ENCODE results near the gene DOCK11. TPM values are rescaled to one million over a fixed set of nuclear protein-coding genes. Genes with fewer than 3 reads are reported as not detected.

DOCK11 gene
- total RNA-seq, 4 donors from 2014 or later = 6.4 to 16.4 (median 9.8) TPM

GRCh38 chrX:118634336-118634735, 138.7 kb downstream of the DOCK11 start:
- Histone ChIP-seq H3K9me3 (no peaks in the 10 kb centered on the region), H3K36me3 (no peaks in the 10 kb centered on the region), H3K27me3 (no peaks in the 10 kb centered on the region), H3K4me1 (no peaks in the 10 kb centered on the region), H3K27ac (no peak overlapping the region), H3K4me3 (no peak overlapping the region)
- no peak for DNase-seq
- intact Hi-C loops (cut with DNase I; ENCODE audit: low total_unique reads) (no loop called here), in situ Hi-C loops (cut with MboI; ENCODE audit: low pct_ligation_motif_present in 1 of 4, low pct_unique_long_range_greater_than_20kb in 1 of 4, low sequenced_read_pairs in 3 of 4) (loop anchor here in 3 of 4 donors (10.0 to 25.0 kb wide), 2 partner anchors 170 to 178 kb away; partner anchors contain the start of gene ZCCHC12 (in 2 of the 3))
- 88 to 92% methylated on average over 4 to 18 of the region's 18 CpGs for WGBS, 2 donors (ENCODE audit: low coverage in 1 of 2)
- TF ChIP-seq POLR2A (IDR thresholded peaks at IDR 0.05) = no peak
- no peak for TF ChIP-seq EP300 (IDR thresholded peaks at IDR 0.05; ENCODE audit: low read depth)
- TF ChIP-seq, protein P1, sequence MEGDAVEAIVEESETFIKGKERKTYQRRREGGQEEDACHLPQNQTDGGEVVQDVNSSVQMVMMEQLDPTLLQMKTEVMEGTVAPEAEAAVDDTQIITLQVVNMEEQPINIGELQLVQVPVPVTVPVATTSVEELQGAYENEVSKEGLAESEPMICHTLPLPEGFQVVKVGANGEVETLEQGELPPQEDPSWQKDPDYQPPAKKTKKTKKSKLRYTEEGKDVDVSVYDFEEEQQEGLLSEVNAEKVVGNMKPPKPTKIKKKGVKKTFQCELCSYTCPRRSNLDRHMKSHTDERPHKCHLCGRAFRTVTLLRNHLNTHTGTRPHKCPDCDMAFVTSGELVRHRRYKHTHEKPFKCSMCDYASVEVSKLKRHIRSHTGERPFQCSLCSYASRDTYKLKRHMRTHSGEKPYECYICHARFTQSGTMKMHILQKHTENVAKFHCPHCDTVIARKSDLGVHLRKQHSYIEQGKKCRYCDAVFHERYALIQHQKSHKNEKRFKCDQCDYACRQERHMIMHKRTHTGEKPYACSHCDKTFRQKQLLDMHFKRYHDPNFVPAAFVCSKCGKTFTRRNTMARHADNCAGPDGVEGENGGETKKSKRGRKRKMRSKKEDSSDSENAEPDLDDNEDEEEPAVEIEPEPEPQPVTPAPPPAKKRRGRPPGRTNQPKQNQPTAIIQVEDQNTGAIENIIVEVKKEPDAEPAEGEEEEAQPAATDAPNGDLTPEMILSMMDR (IDR thresholded peaks at IDR 0.05) = no peak
- TF ChIP-seq POLR2AphosphoS5 (IDR thresholded peaks at IDR 0.05) = no peak

GRCh38 chrX:118637997-118638396, 142.4 kb downstream of the DOCK11 start:
- no peak for DNase-seq
- H3K36me3 ChIP-seq = no peaks in the 10 kb centered on the region
- in situ Hi-C loops (cut with MboI; ENCODE audit: low pct_ligation_motif_present in 1 of 4, low pct_unique_long_range_greater_than_20kb in 1 of 4, low sequenced_read_pairs in 3 of 4) (loop anchor here in 3 of 4 donors (10.0 to 25.0 kb wide), 2 partner anchors 167 to 174 kb away; partner anchors contain the start of gene ZCCHC12 (in 2 of the 3)), intact Hi-C loops (cut with DNase I; ENCODE audit: low total_unique reads) (no loop called here)
- H3K9me3 ChIP-seq = no peaks in the 10 kb centered on the region
- no peak overlapping the region for H3K4me3 ChIP-seq
- TF ChIP-seq EP300 (IDR thresholded peaks at IDR 0.05; ENCODE audit: low read depth) = no peak
- TF ChIP-seq POLR2A (IDR thresholded peaks at IDR 0.05) = no peak
- TF ChIP-seq POLR2AphosphoS5 (IDR thresholded peaks at IDR 0.05) = no peak
- TF ChIP-seq, protein P1 (IDR thresholded peaks at IDR 0.05) = peak in 2 of 5 experiments; percentile 12 to 21
- 40 to 45% methylated on average over 1 to 2 of the region's 2 CpGs for WGBS, 2 donors (ENCODE audit: low coverage in 1 of 2)
- no peak overlapping the region for H3K27ac ChIP-seq
- H3K27me3 ChIP-seq = no peaks in the 10 kb centered on the region
- H3K4me1 ChIP-seq = no peaks in the 10 kb centered on the region

- in situ Hi-C loops (cut with MboI; ENCODE audit: low pct_ligation_motif_present in 1 of 4, low pct_unique_long_range_greater_than_20kb in 1 of 4, low sequenced_read_pairs in 3 of 4) = loop anchor here in 3 of 4 donors (10.0 to 25.0 kb wide), 2 partner anchors 160 to 168 kb away; partner anchors contain the start of gene ZCCHC12 (in 2 of the 3)
Observed at GRCh38 chrX:118644378-118644777, 148.8 kb downstream of the DOCK11 start.

DNA sequence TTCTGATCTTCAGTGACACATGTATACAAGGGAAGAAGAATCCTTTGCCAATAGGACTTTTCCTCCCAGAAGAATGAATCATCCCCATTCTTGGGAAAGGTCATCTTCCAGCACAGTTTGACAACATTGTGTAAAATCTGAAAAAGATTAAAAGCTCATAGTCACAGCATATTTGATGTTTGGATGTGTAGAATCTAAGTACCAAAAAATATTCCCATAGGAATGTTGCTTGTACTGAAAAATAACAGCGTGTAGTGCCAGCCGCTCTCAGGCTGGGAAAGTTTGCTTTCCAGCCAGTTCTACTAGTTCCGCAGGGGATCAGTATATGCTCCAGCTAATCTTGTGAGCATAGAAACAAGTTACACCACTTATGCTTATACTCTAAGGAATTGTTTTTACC, 157.1 kb downstream of the DOCK11 start:
- Histone ChIP-seq H3K9me3 (no peaks in the 10 kb centered on the region), H3K36me3 (no peaks in the 10 kb centered on the region), H3K27me3 (no peaks in the 10 kb centered on the region), H3K4me1 (no peaks in the 10 kb centered on the region), H3K27ac (no peak overlapping the region), H3K4me3 (no peak overlapping the region)
- intact Hi-C loops (cut with DNase I; ENCODE audit: low total_unique reads) (no loop called here), in situ Hi-C loops (cut with MboI; ENCODE audit: low pct_ligation_motif_present in 1 of 4, low pct_unique_long_range_greater_than_20kb in 1 of 4, low sequenced_read_pairs in 3 of 4) (no loop called here)
- WGBS, 2 donors (ENCODE audit: low coverage in 1 of 2) = 77% methylated on average over 3 of the region's 3 CpGs; no CpG with 5 or more reads in 1 of the 2 donors
- DNase-seq = no peak
- no peak for TF ChIP-seq POLR2A (IDR thresholded peaks at IDR 0.05)
- no peak for TF ChIP-seq EP300 (IDR thresholded peaks at IDR 0.05; ENCODE audit: low read depth)
- TF ChIP-seq, protein P1 (IDR thresholded peaks at IDR 0.05) = no peak
- no peak for TF ChIP-seq POLR2AphosphoS5 (IDR thresholded peaks at IDR 0.05)

More at GRCh38 chrX:118644378-118644777, 148.8 kb downstream of the DOCK11 start:
- DNase-seq = no peak
- intact Hi-C loops (cut with DNase I; ENCODE audit: low total_unique reads) = loop anchor here (10.0 kb wide), 1 partner anchor 160 kb away; no protein-coding TSS in a partner anchor
- Histone ChIP-seq H3K4me1 (no peaks in the 10 kb centered on the region), H3K27me3 (no peaks in the 10 kb centered on the region), H3K27ac (no peak overlapping the region), H3K9me3 (no peaks in the 10 kb centered on the region), H3K36me3 (no peaks in the 10 kb centered on the region), H3K4me3 (no peak overlapping the region)
- TF ChIP-seq, protein P1 (IDR thresholded peaks at IDR 0.05) = peak; percentile 36 to 53 (median 41)
- TF ChIP-seq POLR2A (IDR thresholded peaks at IDR 0.05) = no peak
- 20 to 37% methylated on average over 1 of the region's 1 CpG for WGBS, 2 donors (ENCODE audit: low coverage in 1 of 2)
